ENCODE data around the gene CASD1.

CASD1 gene

GRCh38 chr7:94514140-94514889, 4.7 kb downstream of the CASD1 start:
- DNase-seq, result no peak

GRCh38 chr7:94514917-94515316, 5.3 kb downstream of the CASD1 start:
- DNase-seq, result no peak

- DNase-seq, result no peak
Measured at GRCh38 chr7:94525923-94526322, 16.3 kb downstream of the CASD1 start.

GRCh38 chr7:94529516-94529915, 19.9 kb downstream of the CASD1 start:
- no peak for DNase-seq

- no peak for DNase-seq
Measured at GRCh38 chr7:94530109-94530508, 20.5 kb downstream of the CASD1 start.

- no peak for DNase-seq
Measured at GRCh38 chr7:94532676-94533075, 23.1 kb downstream of the CASD1 start.

GRCh38 chr7:94540428-94540827, 30.8 kb downstream of the CASD1 start:
- no peak for DNase-seq

- DNase-seq, result no peak
Measured at GRCh38 chr7:94547126-94547525, 37.5 kb downstream of the CASD1 start.

GRCh38 chr7:94556028-94556427, 46.4 kb downstream of the CASD1 start:
- no peak for DNase-seq

GRCh38 chr7:94557215-94557614, 47.6 kb downstream of the CASD1 start:
- DNase-seq, result no peak

- DNase-seq, result no peak
Measured at GRCh38 chr7:94559972-94560371, 50.4 kb downstream of the CASD1 start.

- DNase-seq, result no peak
Measured at GRCh38 chr7:94561841-94562514, 52.4 kb downstream of the CASD1 start.

GRCh38 chr7:94562525-94562924, 52.9 kb downstream of the CASD1 start:
- DNase-seq, result no peak

- DNase-seq, result no peak
Measured at GRCh38 chr7:94565247-94565894, 55.8 kb downstream of the CASD1 start.

GRCh38 chr7:94567396-94567795, 57.8 kb downstream of the CASD1 start:
- no peak for DNase-seq

- DNase-seq, result no peak
Measured at GRCh38 chr7:94571816-94572215, 62.2 kb downstream of the CASD1 start.

- no peak for DNase-seq
Measured at GRCh38 chr7:94575646-94576045, 66.0 kb downstream of the CASD1 start.

GRCh38 chr7:94576316-94576715, 66.7 kb downstream of the CASD1 start:
- no peak for DNase-seq

- no peak for DNase-seq
Measured at GRCh38 chr7:94577357-94577756, 67.7 kb downstream of the CASD1 start.

- no peak for DNase-seq
Measured at GRCh38 chr7:94578614-94579013, 69.0 kb downstream of the CASD1 start.

GRCh38 chr7:94579470-94579869, 69.9 kb downstream of the CASD1 start:
- no peak for DNase-seq

GRCh38 chr7:94580601-94581000, 71.0 kb downstream of the CASD1 start:
- no peak for DNase-seq

GRCh38 chr7:94584113-94584512, 74.5 kb downstream of the CASD1 start:
- no peak for DNase-seq

- DNase-seq, result no peak
Measured at GRCh38 chr7:94588075-94588474, 78.5 kb downstream of the CASD1 start.

Measured in stimulated activated CD4-positive, alpha-beta T cell treated with anti-CD3 and anti-CD28 coated beads, Interleukin-4, amount 100 ng/mL, for 4 hours (primary cell).